Thoracic aorta (tissue), 2 donors: ENCODE results near the gene COX6B2. TPM values are rescaled to one million over a fixed set of nuclear protein-coding genes. Genes with fewer than 3 reads are reported as not detected.

Experiments used
- ATAC-seq: fragments of 150-250 bp; one replicate; pipeline ENCODE4 v1.8.0; 2017; ENCODE audit warnings: low read depth; ENCODE audit not compliant: insufficient number of reproducible peaks, low FRiP score
- DNase-seq: peaks from one replicate; pipeline ENCODE4 v3.0.0-alpha.2; 2020; ENCODE audit warnings: low spot score
- H3K27ac ChIP-seq, 2 donors: fragments of 200-600 bp; sonication (generic); 1 replicate in 1 of 2; 2 replicates in 1 of 2; pipeline ENCODE4 v1.5.1; 2016; ENCODE audit warnings: mild to moderate bottlenecking in 2 of 2, moderate library complexity in 2 of 2
- H3K27me3 ChIP-seq: fragments of 200-600 bp; sonication (generic); replicated peaks from 2 replicates; pipeline ENCODE4 v1.6.0; 2016; ENCODE audit warnings: mild to moderate bottlenecking; ENCODE audit not compliant: insufficient read depth
- H3K36me3 ChIP-seq: fragments of 200-600 bp; sonication (generic); one replicate; pipeline ENCODE4 v1.5.1; 2016
- H3K4me1 ChIP-seq, 2 donors: fragments of 200-600 bp; sonication (generic); 1 replicate in 1 of 2; 2 replicates in 1 of 2; pipeline versions ENCODE4 v1.5.1 to v1.6.0; 2016; ENCODE audit warnings: low read depth in 2 of 2, mild to moderate bottlenecking in 1 of 2; ENCODE audit not compliant: control insufficient read depth in 1 of 2
- H3K4me3 ChIP-seq: fragments of 200-600 bp; sonication (generic); 2 replicates; pipeline ENCODE4 v1.5.1; 2016; ENCODE audit warnings: mild to moderate bottlenecking
- H3K9me3 ChIP-seq: fragments of 200-600 bp; sonication (generic); 2 replicates; pipeline ENCODE4 v1.5.1; 2016
- total RNA-seq, 2 donors: library from RNA; depleted of rRNA; stranded (reverse); fragments of >200 nt; gene quantifications; one replicate each; pipeline versions ENCODE4 v1.1.0 to v1.2.3, GENCODE V29; 2016
- TF ChIP-seq, protein P1 (sequence below): fragments of 200-600 bp; sonication (generic); IDR thresholded peaks from one replicate; pipeline ENCODE4 v1.5.1; 2019; ENCODE audit warnings: antibody characterized with exemption

Gene COX6B2
- total RNA-seq, 2 donors from 2014 or later: not detected

DNA sequence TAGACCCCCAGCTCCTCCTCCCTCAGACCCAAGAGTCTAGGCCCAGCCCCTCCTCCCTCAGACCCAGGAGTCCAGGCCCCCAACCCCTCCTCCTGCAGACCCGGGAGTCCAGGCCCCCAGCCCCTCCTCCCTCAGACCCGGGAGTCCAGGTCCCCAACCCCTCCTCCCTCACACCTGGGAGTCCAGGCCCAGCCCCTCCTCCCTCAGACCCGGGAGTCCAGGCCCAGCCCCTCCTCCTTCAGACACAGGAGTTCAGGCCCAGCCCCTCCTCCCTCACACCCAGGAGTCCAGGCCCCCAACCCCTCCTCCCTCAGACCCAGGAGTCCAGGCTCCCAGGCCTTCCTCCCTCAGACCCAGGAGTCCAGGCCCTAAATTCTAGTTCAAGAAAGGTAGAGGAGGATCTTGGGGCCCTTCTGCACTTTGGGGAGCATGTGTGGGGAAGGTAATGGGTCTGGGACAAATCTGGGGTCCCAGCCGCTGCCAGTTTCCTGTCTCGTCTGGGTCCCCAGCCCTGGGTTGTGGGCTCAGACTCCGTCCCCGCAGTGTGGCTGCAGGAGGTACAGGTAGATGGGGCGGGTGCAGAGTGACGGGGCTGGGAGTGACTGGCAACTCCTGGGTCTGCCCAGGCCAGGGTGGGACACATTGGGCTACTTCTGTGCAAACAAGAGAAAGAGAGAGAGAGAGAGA, 18.9 kb upstream of the COX6B2 start:
- DNase-seq: no peak
- peaks cover 0 to 13% of the 10 kb centered on the region in 2 donors for H3K4me1 ChIP-seq
- ATAC-seq: no peak
- H3K27me3 ChIP-seq: peaks cover 19% of the 10 kb centered on the region
- H3K27ac ChIP-seq: no peak overlapping the region
- H3K36me3 ChIP-seq: no peaks in the 10 kb centered on the region
- no peaks in the 10 kb centered on the region for H3K9me3 ChIP-seq
- TF ChIP-seq, protein P1, sequence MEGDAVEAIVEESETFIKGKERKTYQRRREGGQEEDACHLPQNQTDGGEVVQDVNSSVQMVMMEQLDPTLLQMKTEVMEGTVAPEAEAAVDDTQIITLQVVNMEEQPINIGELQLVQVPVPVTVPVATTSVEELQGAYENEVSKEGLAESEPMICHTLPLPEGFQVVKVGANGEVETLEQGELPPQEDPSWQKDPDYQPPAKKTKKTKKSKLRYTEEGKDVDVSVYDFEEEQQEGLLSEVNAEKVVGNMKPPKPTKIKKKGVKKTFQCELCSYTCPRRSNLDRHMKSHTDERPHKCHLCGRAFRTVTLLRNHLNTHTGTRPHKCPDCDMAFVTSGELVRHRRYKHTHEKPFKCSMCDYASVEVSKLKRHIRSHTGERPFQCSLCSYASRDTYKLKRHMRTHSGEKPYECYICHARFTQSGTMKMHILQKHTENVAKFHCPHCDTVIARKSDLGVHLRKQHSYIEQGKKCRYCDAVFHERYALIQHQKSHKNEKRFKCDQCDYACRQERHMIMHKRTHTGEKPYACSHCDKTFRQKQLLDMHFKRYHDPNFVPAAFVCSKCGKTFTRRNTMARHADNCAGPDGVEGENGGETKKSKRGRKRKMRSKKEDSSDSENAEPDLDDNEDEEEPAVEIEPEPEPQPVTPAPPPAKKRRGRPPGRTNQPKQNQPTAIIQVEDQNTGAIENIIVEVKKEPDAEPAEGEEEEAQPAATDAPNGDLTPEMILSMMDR: no peak
- no peak overlapping the region for H3K4me3 ChIP-seq

DNA sequence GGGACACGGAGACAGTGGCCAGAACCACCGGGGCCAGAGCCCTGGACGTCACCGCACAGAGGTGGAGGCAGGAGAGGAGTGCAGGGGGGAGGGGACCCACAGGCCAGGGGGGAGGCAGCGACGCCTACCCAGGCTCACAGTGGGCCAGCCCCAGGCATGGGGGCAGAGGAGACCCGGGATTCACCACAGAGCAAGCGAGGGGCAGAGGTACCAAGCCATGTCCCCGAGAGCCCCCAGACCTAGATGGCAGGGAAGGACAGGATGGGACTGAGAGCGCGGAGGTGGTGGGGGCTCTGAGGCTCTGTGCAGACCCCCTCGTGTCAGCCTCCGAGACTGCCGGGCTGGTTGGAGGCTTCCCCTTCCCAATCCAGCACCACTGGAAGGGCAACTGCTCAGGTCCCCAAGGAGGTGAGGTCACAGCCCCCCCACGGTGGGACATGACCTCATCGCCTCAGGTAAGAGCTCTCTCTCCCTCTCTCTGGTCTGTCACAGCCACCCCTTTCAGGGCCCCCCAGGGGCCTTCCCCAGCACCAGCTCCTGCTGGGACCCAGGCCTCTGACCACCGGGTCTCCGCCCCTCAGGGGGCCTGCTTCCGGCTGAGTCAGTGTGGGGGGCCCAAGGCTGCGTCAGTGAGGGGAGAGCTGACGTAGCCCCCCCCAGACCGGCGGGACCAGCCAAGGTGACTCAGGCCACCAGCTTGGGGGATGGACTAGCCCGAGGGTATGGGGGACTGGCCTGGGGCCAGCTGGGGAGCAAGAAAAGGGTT, 18.0 kb upstream of the COX6B2 start:
- Histone ChIP-seq H3K36me3 (no peaks in the 10 kb centered on the region), H3K27me3 (peaks cover 22% of the 10 kb centered on the region), H3K4me3 (no peak overlapping the region), H3K9me3 (no peaks in the 10 kb centered on the region), H3K27ac (no peak overlapping the region), H3K4me1 (peaks cover 0 to 13% of the 10 kb centered on the region in 2 donors)
- DNase-seq (no peak), ATAC-seq (no peak)
- TF ChIP-seq, protein P1: no peak

DNA sequence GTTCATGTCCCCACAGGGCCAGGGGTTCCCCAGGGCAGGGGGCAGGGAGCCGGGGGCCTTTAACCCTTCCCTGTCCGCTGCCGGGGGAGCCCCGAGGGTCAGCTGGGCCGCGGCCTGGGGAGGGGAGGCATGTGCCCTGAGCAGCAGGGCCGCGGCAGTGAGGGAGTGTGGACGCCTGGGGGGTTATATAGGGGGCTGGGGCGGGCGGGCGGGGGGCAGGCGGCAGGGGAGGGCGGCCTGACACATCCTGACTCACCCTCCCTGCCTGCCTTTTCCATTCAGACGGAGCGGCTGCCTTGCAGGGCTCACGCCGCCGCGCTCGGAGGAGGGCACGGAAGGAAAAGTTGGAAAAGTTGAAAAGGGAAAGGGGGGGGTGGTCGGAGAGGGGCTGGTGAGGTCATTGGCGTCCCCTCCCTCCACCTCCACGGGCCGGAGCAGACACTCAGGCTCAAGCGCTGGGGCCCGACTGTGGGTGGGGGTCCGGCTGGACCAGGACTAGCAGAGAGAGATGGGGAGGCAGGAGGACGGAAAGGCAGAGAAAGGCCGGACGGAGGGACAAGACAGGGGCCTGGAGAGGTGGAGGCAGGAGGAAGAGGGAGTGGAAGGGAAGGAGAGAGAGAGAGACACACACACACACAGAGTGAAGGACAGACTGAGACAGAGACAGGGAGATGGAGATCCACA, 15.9 kb upstream of the COX6B2 start, which contains the start of gene IL11:
Gene IL11 (minus strand): TSS at position 159 of the 684 bp plus-strand sequence. CDS start 153 bp downstream, at position 6.
- Histone ChIP-seq H3K4me3 (peak within 1 kb of the TSS; percentile 54), H3K36me3 (no peaks in the 10 kb centered on the region), H3K27me3 (peaks cover 13% of the 10 kb centered on the region), H3K4me1 (peaks cover 0 to 13% of the 10 kb centered on the region in 2 donors), H3K9me3 (no peaks in the 10 kb centered on the region), H3K27ac (no peak within 1 kb of the TSS)
- TF ChIP-seq, protein P1: no peak
- ATAC-seq: no peak
- DNase-seq: no peak

DNA sequence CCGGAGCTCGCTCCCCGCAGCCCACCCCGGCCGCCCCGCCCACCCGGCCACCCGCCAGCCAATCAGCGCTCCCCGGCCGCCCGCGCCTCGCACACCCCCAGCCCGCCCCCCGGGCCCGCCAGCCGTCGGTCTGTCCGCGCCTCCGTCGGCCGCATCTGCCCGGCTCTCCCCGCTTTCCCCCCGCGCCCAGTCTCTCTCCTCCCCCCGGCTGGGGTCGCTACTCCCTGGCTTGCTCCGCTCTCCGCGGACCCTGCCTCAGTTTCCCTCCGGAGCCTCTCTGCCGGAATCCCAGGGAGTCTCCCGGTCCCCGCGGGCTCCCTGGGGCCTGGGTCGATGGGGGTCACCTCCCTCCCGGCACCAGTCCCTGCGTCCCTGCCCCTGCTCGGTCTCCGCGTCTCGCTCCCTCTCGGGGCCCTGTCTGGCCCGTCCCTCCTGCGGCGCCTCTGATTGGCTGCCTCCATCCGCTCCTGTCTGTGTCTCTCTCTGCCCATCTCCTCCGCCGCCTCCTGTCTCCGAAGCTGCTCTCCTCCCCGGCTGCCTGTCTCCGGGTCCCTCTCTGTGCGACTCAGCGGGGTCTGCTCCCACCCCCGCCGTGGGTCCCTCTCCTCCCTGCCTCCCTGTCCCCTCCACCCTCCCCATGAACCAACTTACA, 15.3 kb upstream of the COX6B2 start:
- Histone ChIP-seq H3K27ac (no peak overlapping the region), H3K27me3 (peaks cover 13% of the 10 kb centered on the region), H3K36me3 (no peaks in the 10 kb centered on the region), H3K4me1 (peaks cover 0 to 13% of the 10 kb centered on the region in 2 donors), H3K4me3 (peak overlapping the region; percentile 54), H3K9me3 (no peaks in the 10 kb centered on the region)
- TF ChIP-seq, protein P1: no peak
- DNase-seq (no peak), ATAC-seq (no peak)
